Measurements from ENCODE around the gene ANO6. TPM values are rescaled to one million over a fixed set of nuclear protein-coding genes. Genes with fewer than 3 reads are reported as not detected.

The ANO6 gene
- total RNA-seq, 1 experiment from 2014 or later: 18.1 TPM

GRCh38 chr12:45331552-45331951, 115.7 kb downstream of the ANO6 start:
- ATAC-seq: no peak
- Histone ChIP-seq H3K36me3 (ENCODE audit: low read depth, low read length) (no peaks in the 10 kb centered on the region), H3K27me3 (ENCODE audit: low read length) (no peaks in the 10 kb centered on the region), H3K79me2 (ENCODE audit: low read length) (no peaks in the 10 kb centered on the region), H3K9ac (ENCODE audit: low read length) (no peak overlapping the region), H4K20me1 (ENCODE audit: low read length) (no peaks in the 10 kb centered on the region), H3K27ac (ENCODE audit: low read length) (no peak overlapping the region), H3K4me1 (ENCODE audit: insufficient read depth, low read length) (peaks cover 14% of the 10 kb centered on the region), H3F3A (ENCODE audit: low read length, unreplicated experiment) (no peaks in the 10 kb centered on the region), H2AFZ (ENCODE audit: low read length) (no peak overlapping the region), H3K9me2 (replicated peaks; ENCODE audit: low read length) (no peaks in the 10 kb centered on the region), H3K4me2 (ENCODE audit: low read length) (no peak overlapping the region), H3K9me3 (ENCODE audit: low read length) (no peaks in the 10 kb centered on the region), H3K4me3 (ENCODE audit: low read length) (no peak overlapping the region)
- POLR2A ChIA-PET (ENCODE audit: unreplicated experiment): no interaction called here
- intact Hi-C loops (cut with micrococcal nuclease): no loop called here
- TF ChIP-seq CTCF (conservative IDR thresholded peaks at IDR 0.05; ENCODE audit: low read depth, low read length) (no peak), EZH2 (IDR thresholded peaks at IDR 0.05; ENCODE audit: low read length, unreplicated experiment) (no peak), EZH2phosphoT487 (IDR thresholded peaks at IDR 0.05; ENCODE audit: borderline replicate concordance, low read length) (no peak)
- DNase-seq: no peak
- CTCF ChIA-PET: no interaction called here
- no TSS peak for BruUV-seq (replicated peaks)

GRCh38 chr12:45334396-45334795, 118.5 kb downstream of the ANO6 start:
- H3K4me1 ChIP-seq (ENCODE audit: insufficient read depth, low read length): peaks cover 5% of the 10 kb centered on the region; the same call in 1 of the 2 replicates
- ChIA-PET CTCF (no interaction called here), POLR2A (ENCODE audit: unreplicated experiment) (no interaction called here)
- H3K9me2 ChIP-seq (replicated peaks; ENCODE audit: low read length): no peaks in the 10 kb centered on the region
- TF ChIP-seq EZH2phosphoT487 (IDR thresholded peaks at IDR 0.05; ENCODE audit: borderline replicate concordance, low read length): no peak
- no peak for TF ChIP-seq CTCF (conservative IDR thresholded peaks at IDR 0.05; ENCODE audit: low read depth, low read length)
- TF ChIP-seq EZH2 (IDR thresholded peaks at IDR 0.05; ENCODE audit: low read length, unreplicated experiment): no peak
- ATAC-seq: no peak
- no peaks in the 10 kb centered on the region for H3K9me3 ChIP-seq (ENCODE audit: low read length)
- no peaks in the 10 kb centered on the region for H4K20me1 ChIP-seq (ENCODE audit: low read length)
- H3K36me3 ChIP-seq (ENCODE audit: low read depth, low read length): no peaks in the 10 kb centered on the region
- DNase-seq: no peak
- intact Hi-C loops (cut with micrococcal nuclease): no loop called here
- no peak overlapping the region for H3K4me3 ChIP-seq (ENCODE audit: low read length)
- H3K79me2 ChIP-seq (ENCODE audit: low read length): no peaks in the 10 kb centered on the region
- H3K4me2 ChIP-seq (ENCODE audit: low read length): no peak overlapping the region
- no peak overlapping the region for H3K9ac ChIP-seq (ENCODE audit: low read length)
- H3K27me3 ChIP-seq (ENCODE audit: low read length): no peaks in the 10 kb centered on the region
- no peaks in the 10 kb centered on the region for H3F3A ChIP-seq (ENCODE audit: low read length, unreplicated experiment)
- H2AFZ ChIP-seq (ENCODE audit: low read length): no peak overlapping the region
- no peak overlapping the region for H3K27ac ChIP-seq (ENCODE audit: low read length)
- no TSS peak for BruUV-seq (replicated peaks)

- Histone ChIP-seq H2AFZ (ENCODE audit: low read length) (no peak overlapping the region), H3K79me2 (ENCODE audit: low read length) (no peaks in the 10 kb centered on the region), H3K4me3 (ENCODE audit: low read length) (no peak overlapping the region), H4K20me1 (ENCODE audit: low read length) (no peaks in the 10 kb centered on the region), H3K4me2 (ENCODE audit: low read length) (no peak overlapping the region), H3K9ac (ENCODE audit: low read length) (no peak overlapping the region), H3K36me3 (ENCODE audit: low read depth, low read length) (no peaks in the 10 kb centered on the region), H3K27ac (ENCODE audit: low read length) (no peak overlapping the region), H3F3A (ENCODE audit: low read length, unreplicated experiment) (no peaks in the 10 kb centered on the region), H3K4me1 (ENCODE audit: insufficient read depth, low read length) (peaks cover 5% of the 10 kb centered on the region; the same call in 1 of the 2 replicates), H3K9me2 (replicated peaks; ENCODE audit: low read length) (no peaks in the 10 kb centered on the region), H3K27me3 (ENCODE audit: low read length) (no peaks in the 10 kb centered on the region), H3K9me3 (ENCODE audit: low read length) (no peaks in the 10 kb centered on the region)
- CTCF ChIA-PET: no interaction called here
- ATAC-seq (0 out of 2 replicates have a peak, but pooled peaks have one; percentile 43), DNase-seq (peak; percentile 46)
- intact Hi-C loops (cut with micrococcal nuclease): no loop called here
- POLR2A ChIA-PET (ENCODE audit: unreplicated experiment): no interaction called here
- BruUV-seq (replicated peaks): no TSS peak
- TF ChIP-seq CTCF (conservative IDR thresholded peaks at IDR 0.05; ENCODE audit: low read depth, low read length) (no peak), EZH2phosphoT487 (IDR thresholded peaks at IDR 0.05; ENCODE audit: borderline replicate concordance, low read length) (no peak), EZH2 (IDR thresholded peaks at IDR 0.05; ENCODE audit: low read length, unreplicated experiment) (no peak)
Observed at GRCh38 chr12:45336331-45336730, 120.4 kb downstream of the ANO6 start.

All from PC-3 (cell line).